CD4-positive, CD25-positive, alpha-beta regulatory T cell (primary cell): ENCODE results near the gene FDCSP. TPM values are rescaled to one million over a fixed set of nuclear protein-coding genes. Genes with fewer than 3 reads are reported as not detected.

Source experiments
- ATAC-seq, 2 donors: fragments of 150-1000 bp; cut with Tn5 transposase; one replicate each; pipeline ENCODE4 v1.10.0; 2021; ENCODE audit warnings: low read depth in 2 of 2, moderate number of reproducible peaks in 2 of 2, moderate library complexity in 1 of 2
- DNase-seq, 3 donors: peaks; one replicate each; pipeline versions ENCODE4 v3.0.0 to v3.0.0-alpha.2; 2012 to 2022; ENCODE audit warnings: mixed read lengths in 1 of 3
- H3K27ac ChIP-seq: one replicate; pipeline ENCODE4 v1.7.0; 2013; ENCODE audit warnings: mild to moderate bottlenecking, low read length; ENCODE audit not compliant: insufficient read depth, poor library complexity, severe bottlenecking
- H3K27me3 ChIP-seq: one replicate; pipeline ENCODE4 v1.7.0; 2013; ENCODE audit warnings: low read length; ENCODE audit not compliant: control insufficient read depth, insufficient read depth
- H3K36me3 ChIP-seq: one replicate; pipeline ENCODE4 v1.7.0; 2013; ENCODE audit warnings: mild to moderate bottlenecking, low read length, moderate library complexity; ENCODE audit not compliant: control insufficient read depth, insufficient read depth
- H3K4me1 ChIP-seq: 2 replicates; pipeline ENCODE4 v1.7.0; 2013; ENCODE audit warnings: mild to moderate bottlenecking, low read length; ENCODE audit not compliant: insufficient read depth, control insufficient read depth, poor library complexity, severe bottlenecking
- H3K4me3 ChIP-seq: one replicate; pipeline ENCODE4 v1.7.0; 2013; ENCODE audit warnings: low read depth, mild to moderate bottlenecking, low read length, moderate library complexity
- H3K9me3 ChIP-seq, 2 experiments: 1 replicate in 1 of 2; 2 replicates in 1 of 2; pipeline ENCODE4 v1.7.0; 2013; ENCODE audit warnings: low read length in 2 of 2, mild to moderate bottlenecking in 1 of 2, moderate library complexity in 1 of 2; ENCODE audit not compliant: control insufficient read depth in 2 of 2
- H3K27ac Mint-ChIP-seq, 3 donors: one replicate each; pipeline ENCODE4 v1.8.0; 2020 to 2022; ENCODE audit warnings: mild to moderate bottlenecking in 3 of 3, mixed read lengths in 3 of 3, moderate library complexity in 2 of 3
- H3K27me3 Mint-ChIP-seq: one replicate; pipeline ENCODE4 v1.8.0; 2022; ENCODE audit warnings: mild to moderate bottlenecking, mixed read lengths
- H3K36me3 Mint-ChIP-seq: one replicate; pipeline ENCODE4 v1.8.0; 2020; ENCODE audit warnings: mixed read lengths
- H3K4me1 Mint-ChIP-seq, 4 donors: one replicate each; pipeline ENCODE4 v1.8.0; 2020 to 2022; ENCODE audit warnings: mixed read lengths in 4 of 4, mild to moderate bottlenecking in 1 of 4
- H3K4me3 Mint-ChIP-seq, 4 donors: one replicate each; pipeline ENCODE4 v1.8.0; 2020 to 2022; ENCODE audit warnings: mild to moderate bottlenecking in 4 of 4, mixed read lengths in 4 of 4, moderate library complexity in 3 of 4
- H3K9me3 Mint-ChIP-seq, 7 donors: one replicate each; pipeline ENCODE4 v1.8.0; 2020 to 2022; ENCODE audit warnings: mixed read lengths in 7 of 7, mild to moderate bottlenecking in 3 of 7, moderate library complexity in 2 of 7
- polyA plus RNA-seq, 4 donors: library from polyadenylated mRNA; unstranded; fragments of 300-500 nt; fragmentation: Illumina TruSeq; gene quantifications; one replicate each; pipeline ENCODE4 v1.2.3, GENCODE V29; 2021
- total RNA-seq: library from RNA; stranded (reverse); gene quantifications from one replicate; pipeline ENCODE4 v1.2.3, GENCODE V29; 2022

FDCSP gene
- total and polyA plus RNA-seq, 5 donors from 2014 or later: not detected

- ATAC-seq: no peak
- Mint-ChIP-seq H3K27me3 (no peaks in the 10 kb centered on the region), H3K27ac (no peak overlapping the region)
Measured at GRCh38 chr4:70183940-70184246, 42.0 kb upstream of the FDCSP start.

GRCh38 chr4:70187216-70187615, 38.7 kb upstream of the FDCSP start:
- H3K4me3 Mint-ChIP-seq: no peak overlapping the region
- no peaks in the 10 kb centered on the region for H3K27me3 Mint-ChIP-seq
- Histone ChIP-seq H3K4me1 (no peaks in the 10 kb centered on the region), H3K9me3 (no peaks in the 10 kb centered on the region), H3K4me3 (no peak overlapping the region), H3K27me3 (no peaks in the 10 kb centered on the region), H3K36me3 (no peaks in the 10 kb centered on the region), H3K27ac (no peak overlapping the region)
- DNase-seq (no peak), ATAC-seq (no peak)
- H3K4me1 Mint-ChIP-seq: no peaks in the 10 kb centered on the region
- peaks cover 0 to 3% (median 0%) of the 10 kb centered on the region in 7 donors for H3K9me3 Mint-ChIP-seq
- no peak overlapping the region for H3K27ac Mint-ChIP-seq
- no peaks in the 10 kb centered on the region for H3K36me3 Mint-ChIP-seq

More at GRCh38 chr4:70183940-70184246, 42.0 kb upstream of the FDCSP start:
- no peak overlapping the region for H3K27ac ChIP-seq
- H3K9me3 ChIP-seq: no peaks in the 10 kb centered on the region
- Mint-ChIP-seq H3K4me1 (no peaks in the 10 kb centered on the region), H3K4me3 (no peak overlapping the region), H3K9me3 (peaks cover 0 to 3% (median 0%) of the 10 kb centered on the region in 7 donors), H3K36me3 (no peaks in the 10 kb centered on the region)
- no peaks in the 10 kb centered on the region for H3K27me3 ChIP-seq
- no peaks in the 10 kb centered on the region for H3K36me3 ChIP-seq
- no peaks in the 10 kb centered on the region for H3K4me1 ChIP-seq
- H3K4me3 ChIP-seq: no peak overlapping the region
- no peak for DNase-seq

DNA sequence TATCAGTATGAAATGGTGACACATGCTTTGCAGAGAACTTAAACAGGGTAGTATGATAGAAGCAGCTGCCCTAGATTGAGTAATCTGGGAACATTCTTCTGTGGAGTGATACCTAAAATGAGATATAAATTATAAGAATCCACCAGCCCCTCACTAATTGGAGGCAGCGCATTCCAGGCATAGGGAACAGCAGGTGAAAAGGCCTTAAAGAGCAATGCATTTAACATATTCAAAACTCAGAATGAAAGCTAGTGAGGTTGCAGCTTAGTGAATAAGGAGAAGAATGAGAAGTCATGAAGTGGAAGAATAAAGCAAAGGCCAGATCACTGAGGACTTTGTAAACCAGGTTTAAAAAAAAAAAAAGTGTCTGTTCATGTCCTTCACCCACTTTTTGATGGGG, 35.3 kb upstream of the FDCSP start:
- H3K27ac Mint-ChIP-seq: no peak overlapping the region
- Histone ChIP-seq H3K27me3 (no peaks in the 10 kb centered on the region), H3K27ac (no peak overlapping the region), H3K36me3 (no peaks in the 10 kb centered on the region), H3K4me1 (no peaks in the 10 kb centered on the region), H3K4me3 (no peak overlapping the region), H3K9me3 (no peaks in the 10 kb centered on the region)
- ATAC-seq (no peak), DNase-seq (no peak)
- no peaks in the 10 kb centered on the region for H3K4me1 Mint-ChIP-seq
- H3K9me3 Mint-ChIP-seq: peaks cover 0 to 2% (median 0%) of the 10 kb centered on the region in 7 donors
- H3K27me3 Mint-ChIP-seq: no peaks in the 10 kb centered on the region
- no peak overlapping the region for H3K4me3 Mint-ChIP-seq
- H3K36me3 Mint-ChIP-seq: no peaks in the 10 kb centered on the region

DNA sequence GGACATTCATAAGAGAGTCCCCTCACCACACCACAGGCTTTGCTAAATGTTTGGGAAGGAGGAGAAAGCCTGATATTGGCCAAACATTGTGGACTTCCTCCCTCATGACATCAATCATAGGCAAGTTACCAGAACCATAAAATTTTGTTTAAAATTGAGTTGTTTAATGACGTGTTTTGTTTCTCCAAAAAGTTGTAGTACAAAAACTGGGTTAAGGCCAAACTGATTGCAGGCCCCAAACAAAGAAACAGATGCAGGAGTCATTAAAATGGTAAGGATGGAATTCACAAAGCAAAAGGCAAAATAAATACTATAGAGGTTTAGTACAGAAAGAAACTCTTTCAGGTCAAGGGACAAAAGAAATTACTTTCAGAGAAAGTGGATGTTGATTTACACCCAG, 34.3 kb upstream of the FDCSP start:
- DNase-seq: no peak
- Histone ChIP-seq H3K9me3 (no peaks in the 10 kb centered on the region), H3K27me3 (no peaks in the 10 kb centered on the region), H3K4me1 (no peaks in the 10 kb centered on the region), H3K36me3 (no peaks in the 10 kb centered on the region), H3K27ac (no peak overlapping the region), H3K4me3 (no peak overlapping the region)
- Mint-ChIP-seq H3K27me3 (no peaks in the 10 kb centered on the region), H3K9me3 (peaks cover 0 to 2% (median 0%) of the 10 kb centered on the region in 7 donors), H3K4me1 (no peaks in the 10 kb centered on the region), H3K27ac (no peak overlapping the region), H3K36me3 (no peaks in the 10 kb centered on the region), H3K4me3 (no peak overlapping the region)
- no peak for ATAC-seq

DNA sequence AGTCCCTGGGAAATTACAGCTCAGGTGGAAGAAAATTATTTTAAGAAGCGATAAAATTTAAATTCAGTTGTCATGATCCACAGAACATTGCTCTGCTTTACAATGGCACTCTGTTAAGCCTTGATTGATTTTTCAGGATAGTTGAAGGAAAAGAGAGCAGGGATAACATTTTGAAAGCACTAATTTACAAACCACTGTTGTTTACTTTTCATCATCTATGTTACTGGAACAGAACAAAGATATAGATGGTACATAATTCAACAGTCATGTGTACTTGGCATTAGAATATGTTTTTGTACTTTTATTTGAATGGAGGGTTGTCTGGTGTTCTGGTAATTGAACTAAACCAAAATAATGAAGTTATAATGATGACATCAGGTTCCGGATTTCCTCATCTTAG, 33.0 kb upstream of the FDCSP start:
- no peak for ATAC-seq
- H3K4me3 ChIP-seq: no peak overlapping the region
- no peaks in the 10 kb centered on the region for H3K27me3 Mint-ChIP-seq
- H3K36me3 ChIP-seq: no peaks in the 10 kb centered on the region
- H3K27ac Mint-ChIP-seq: no peak overlapping the region
- H3K9me3 ChIP-seq: no peaks in the 10 kb centered on the region
- no peaks in the 10 kb centered on the region for H3K27me3 ChIP-seq
- H3K27ac ChIP-seq: no peak overlapping the region
- no peak overlapping the region for H3K4me3 Mint-ChIP-seq
- H3K9me3 Mint-ChIP-seq: peaks cover 0 to 2% (median 0%) of the 10 kb centered on the region in 7 donors
- no peak for DNase-seq
- H3K36me3 Mint-ChIP-seq: no peaks in the 10 kb centered on the region
- no peaks in the 10 kb centered on the region for H3K4me1 ChIP-seq
- H3K4me1 Mint-ChIP-seq: no peaks in the 10 kb centered on the region

- no peaks in the 10 kb centered on the region for H3K4me1 Mint-ChIP-seq
- ATAC-seq (no peak), DNase-seq (no peak)
- H3K27me3 Mint-ChIP-seq: no peaks in the 10 kb centered on the region
- peaks cover 0 to 2% (median 0%) of the 10 kb centered on the region in 7 donors for H3K9me3 Mint-ChIP-seq
- H3K27me3 ChIP-seq: no peaks in the 10 kb centered on the region
- H3K4me3 ChIP-seq: no peak within 1 kb of the TSS
- H3K4me1 ChIP-seq: no peaks in the 10 kb centered on the region
- H3K4me3 Mint-ChIP-seq: no peak within 1 kb of the TSS
- no peak within 1 kb of the TSS for H3K27ac Mint-ChIP-seq
- no peak within 1 kb of the TSS for H3K27ac ChIP-seq
- no peaks in the 10 kb centered on the region for H3K9me3 ChIP-seq
- H3K36me3 Mint-ChIP-seq: no peaks in the 10 kb centered on the region
- H3K36me3 ChIP-seq: no peaks in the 10 kb centered on the region
Measured at GRCh38 chr4:70195425-70195824, 30.5 kb upstream of the FDCSP start, which contains the start of gene ODAM. Gene ODAM, plus strand, starts transcription at chr4:70195725. Its CDS starts 819 bp downstream, at chr4:70196544.

DNA sequence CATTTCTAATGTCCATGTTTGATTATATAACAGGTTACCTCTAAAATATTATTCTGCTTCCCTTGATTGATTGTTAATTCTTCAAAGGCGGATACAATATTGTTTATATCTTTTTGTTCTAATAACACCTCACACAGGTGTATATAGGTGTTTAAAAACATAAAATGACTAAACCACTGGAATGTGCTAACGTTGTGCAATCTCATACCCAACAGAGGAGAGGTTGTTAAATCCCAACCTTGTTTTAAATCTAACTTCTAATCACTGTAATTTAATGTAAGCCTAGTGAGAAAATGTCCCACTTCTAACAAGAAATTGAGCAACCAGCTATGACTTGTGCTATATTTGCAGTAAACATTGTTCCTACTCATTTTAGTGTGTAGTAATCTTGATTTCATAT, 29.1 kb upstream of the FDCSP start:
- H3K4me3 ChIP-seq: no peak overlapping the region
- ATAC-seq (no peak), DNase-seq (no peak)
- no peaks in the 10 kb centered on the region for H3K36me3 ChIP-seq
- no peak overlapping the region for H3K27ac ChIP-seq
- no peak overlapping the region for H3K27ac Mint-ChIP-seq
- no peaks in the 10 kb centered on the region for H3K9me3 ChIP-seq
- no peaks in the 10 kb centered on the region for H3K4me1 Mint-ChIP-seq
- peaks cover 0 to 3% (median 0%) of the 10 kb centered on the region in 7 donors for H3K9me3 Mint-ChIP-seq
- no peaks in the 10 kb centered on the region for H3K36me3 Mint-ChIP-seq
- no peaks in the 10 kb centered on the region for H3K27me3 ChIP-seq
- H3K27me3 Mint-ChIP-seq: no peaks in the 10 kb centered on the region
- H3K4me3 Mint-ChIP-seq: no peak overlapping the region
- H3K4me1 ChIP-seq: no peaks in the 10 kb centered on the region

- Mint-ChIP-seq H3K27ac (no peak overlapping the region), H3K4me1 (no peaks in the 10 kb centered on the region), H3K9me3 (peaks cover 0 to 3% (median 0%) of the 10 kb centered on the region in 7 donors), H3K27me3 (no peaks in the 10 kb centered on the region), H3K4me3 (no peak overlapping the region), H3K36me3 (no peaks in the 10 kb centered on the region)
- ATAC-seq: no peak
- H3K4me1 ChIP-seq: no peaks in the 10 kb centered on the region
- no peaks in the 10 kb centered on the region for H3K27me3 ChIP-seq
- no peak overlapping the region for H3K27ac ChIP-seq
- no peak overlapping the region for H3K4me3 ChIP-seq
- H3K9me3 ChIP-seq: no peaks in the 10 kb centered on the region
- no peaks in the 10 kb centered on the region for H3K36me3 ChIP-seq
- no peak for DNase-seq
Measured at GRCh38 chr4:70197842-70198241, 28.1 kb upstream of the FDCSP start.
